Natural killer cell treated with Interleukin-12 subunit alpha and Interleukin-12 subunit beta and Interleukin-15 and Interleukin-18, amount 100 ng/mL, for 72 hours (primary cell): ENCODE data around the gene RBMS2. TPM values are rescaled to one million over a fixed set of nuclear protein-coding genes. Genes with fewer than 3 reads are reported as not detected.
"Not testable (repeated sequence)": the region's sequence is repeated elsewhere in the genome, so short reads cannot be mapped to it uniquely, and the experiment has no call there.

Experiments used
- ATAC-seq, 2 donors: fragments of 150-1000 bp; cut with Tn5 transposase in 1 of 2; sonication (Bioruptor Pico), chemical (Tn5 transposase) in 1 of 2; 2 replicates each; pipeline ENCODE4 v1.10.0; 2021
- DNase-seq: peaks from one replicate; pipeline ENCODE4 v3.0.0; 2022; ENCODE audit warnings: low spot score
- H3K27ac Mint-ChIP-seq, 2 donors: 1 replicate in 1 of 2; 2 replicates in 1 of 2; pipeline ENCODE4 v1.8.0; 2022; ENCODE audit warnings: mixed read lengths in 2 of 2, mild to moderate bottlenecking in 1 of 2, moderate library complexity in 1 of 2
- H3K27me3 Mint-ChIP-seq, 2 donors: 1 replicate in 1 of 2; 2 replicates in 1 of 2; pipeline ENCODE4 v1.8.0; 2022; ENCODE audit warnings: mixed read lengths in 2 of 2
- H3K36me3 Mint-ChIP-seq: one replicate; pipeline ENCODE4 v1.8.0; 2022; ENCODE audit warnings: mixed read lengths
- H3K4me1 Mint-ChIP-seq, 2 donors: 1 replicate in 1 of 2; 2 replicates in 1 of 2; pipeline ENCODE4 v1.8.0; 2022; ENCODE audit warnings: low read depth in 2 of 2, mixed read lengths in 2 of 2, mild to moderate bottlenecking in 1 of 2
- H3K4me3 Mint-ChIP-seq: one replicate; pipeline ENCODE4 v1.8.0; 2022; ENCODE audit warnings: mixed read lengths
- H3K9me3 Mint-ChIP-seq: 2 replicates; pipeline ENCODE4 v1.8.0; 2022; ENCODE audit warnings: mixed read lengths
- total RNA-seq, 2 donors: library from RNA; stranded (reverse); gene quantifications; one replicate each; pipeline ENCODE4 v1.2.3, GENCODE V29; 2022

The RBMS2 gene
- total RNA-seq, 2 donors from 2014 or later, result 1.5 to 2.9 TPM

DNA sequence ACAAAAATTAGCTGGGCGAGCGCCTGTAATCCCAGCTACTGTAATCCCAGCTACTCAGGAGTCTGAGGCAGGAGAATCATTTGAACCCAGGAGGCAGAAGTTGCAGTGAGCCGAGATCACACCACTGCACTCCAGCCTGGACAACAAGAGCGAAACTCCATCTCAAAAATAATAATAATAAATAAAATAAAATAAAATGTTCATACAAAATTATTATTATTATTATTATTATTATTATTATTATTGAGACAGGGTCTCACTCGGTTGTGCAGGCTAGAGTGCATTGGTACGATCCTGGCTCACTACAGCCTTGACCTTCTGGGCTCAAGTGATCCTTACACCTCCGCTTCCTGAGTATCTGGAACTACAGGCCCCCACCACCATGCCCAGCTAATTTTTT is 55.6 kb downstream of the RBMS2 start:
- H3K4me3 Mint-ChIP-seq, DNase-seq, H3K36me3 Mint-ChIP-seq, ATAC-seq, H3K9me3 Mint-ChIP-seq, H3K27ac Mint-ChIP-seq, H3K27me3 Mint-ChIP-seq: not testable (repeated sequence)
- H3K4me1 Mint-ChIP-seq, result peaks cover 17 to 19% of the 10 kb centered on the region in 2 donors

DNA sequence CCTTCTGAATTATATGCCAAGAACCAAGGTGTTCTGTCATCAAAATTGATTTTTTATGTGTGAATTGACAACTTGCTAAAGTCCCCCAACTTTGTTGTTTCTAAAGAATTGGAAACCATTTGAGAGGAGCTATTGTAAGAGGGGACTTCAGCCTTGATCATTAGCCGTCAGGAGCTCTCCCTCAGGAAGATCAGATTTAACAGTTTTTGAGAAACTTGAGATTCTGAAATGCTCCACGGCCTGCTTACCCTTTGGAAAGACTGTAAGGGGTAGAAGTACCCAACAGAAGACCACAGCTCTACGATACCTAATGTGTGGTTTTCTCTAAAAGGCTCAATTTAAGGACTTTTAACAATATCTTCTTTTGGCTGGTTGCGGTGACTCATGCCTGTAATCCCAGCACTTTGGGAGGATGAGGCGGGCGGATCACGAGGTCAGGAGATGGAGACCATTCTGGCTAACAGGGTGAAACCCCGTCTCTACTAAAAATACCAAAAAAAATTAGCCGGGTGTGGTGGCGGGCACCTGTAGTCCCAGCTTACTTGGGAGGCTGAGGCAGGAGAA is 57.4 kb downstream of the RBMS2 start:
- no peaks in the 10 kb centered on the region for H3K9me3 Mint-ChIP-seq
- ATAC-seq, result no peak
- no peaks in the 10 kb centered on the region for H3K36me3 Mint-ChIP-seq
- H3K27ac Mint-ChIP-seq, result no peak overlapping the region
- no peak overlapping the region for H3K4me3 Mint-ChIP-seq
- H3K27me3 Mint-ChIP-seq, result no peaks in the 10 kb centered on the region
- peaks cover 17% of the 10 kb centered on the region in 2 donors for H3K4me1 Mint-ChIP-seq
- DNase-seq, result no peak

DNA sequence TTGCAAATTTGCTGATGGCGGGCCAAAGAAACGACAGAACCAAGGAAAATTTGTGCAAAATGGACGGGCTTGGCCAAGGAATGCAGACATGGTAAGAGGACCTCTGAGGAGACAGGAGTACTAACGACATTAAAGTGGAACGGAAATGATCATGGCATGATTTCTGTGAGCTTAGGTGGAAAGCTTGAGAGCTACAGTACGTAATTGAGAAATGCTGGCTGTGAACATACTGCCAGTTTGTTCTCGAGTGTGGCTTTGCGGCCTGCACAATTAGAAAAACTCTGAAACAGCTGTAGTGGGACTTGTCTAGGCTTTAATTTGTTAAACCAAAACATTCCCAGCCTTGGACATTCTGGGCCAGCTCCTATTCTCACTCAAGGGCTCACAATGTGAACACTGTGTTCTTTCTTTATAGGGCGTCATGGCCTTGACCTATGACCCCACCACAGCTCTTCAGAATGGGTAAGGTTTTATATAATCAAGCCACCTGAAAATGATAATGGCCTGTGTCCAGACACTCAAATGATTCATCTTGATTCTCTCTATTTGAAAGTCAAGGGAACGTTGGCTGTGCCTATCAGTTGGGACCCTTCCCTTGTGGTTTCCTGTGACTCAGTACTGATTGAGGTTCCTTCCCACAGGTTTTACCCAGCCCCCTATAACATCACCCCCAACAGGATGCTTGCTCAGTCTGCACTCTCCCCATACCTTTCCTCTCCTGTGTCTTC is 60.0 kb downstream of the RBMS2 start:
- ATAC-seq, result peak; percentile 93 to 98
- H3K27me3 Mint-ChIP-seq, result no peaks in the 10 kb centered on the region
- DNase-seq, result peak; percentile 65
- no peaks in the 10 kb centered on the region for H3K36me3 Mint-ChIP-seq
- H3K4me1 Mint-ChIP-seq, result peaks cover 14 to 17% of the 10 kb centered on the region in 2 donors
- peak overlapping the region; percentile 66 for H3K4me3 Mint-ChIP-seq
- H3K27ac Mint-ChIP-seq, result peak overlapping the region; percentile 74 to 79
- no peaks in the 10 kb centered on the region for H3K9me3 Mint-ChIP-seq

DNA sequence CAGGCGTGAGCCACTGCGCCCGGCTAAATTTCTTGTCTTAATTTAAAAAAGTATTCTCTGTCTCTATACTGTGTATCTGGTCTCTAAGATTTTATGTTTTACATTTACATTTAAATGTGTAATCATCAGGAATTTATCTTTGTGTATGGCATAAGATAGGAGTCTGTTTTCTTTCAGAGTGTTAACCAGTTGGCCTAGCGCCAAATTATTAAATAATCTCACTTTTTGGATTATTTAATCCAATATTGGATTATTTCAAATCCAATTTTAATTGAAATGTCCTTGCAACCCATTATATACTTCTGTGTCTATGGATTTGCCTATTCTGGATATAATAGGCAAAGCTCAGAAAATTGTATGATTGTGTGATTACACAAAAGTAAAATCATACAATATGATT is 63.5 kb downstream of the RBMS2 start:
- H3K4me3 Mint-ChIP-seq, result no peak overlapping the region
- H3K27ac Mint-ChIP-seq, result no peak overlapping the region
- H3K36me3 Mint-ChIP-seq, result no peaks in the 10 kb centered on the region
- no peak for ATAC-seq
- no peaks in the 10 kb centered on the region for H3K27me3 Mint-ChIP-seq
- DNase-seq, result no peak
- H3K4me1 Mint-ChIP-seq, result peaks cover 14 to 17% of the 10 kb centered on the region in 2 donors
- no peaks in the 10 kb centered on the region for H3K9me3 Mint-ChIP-seq

DNA sequence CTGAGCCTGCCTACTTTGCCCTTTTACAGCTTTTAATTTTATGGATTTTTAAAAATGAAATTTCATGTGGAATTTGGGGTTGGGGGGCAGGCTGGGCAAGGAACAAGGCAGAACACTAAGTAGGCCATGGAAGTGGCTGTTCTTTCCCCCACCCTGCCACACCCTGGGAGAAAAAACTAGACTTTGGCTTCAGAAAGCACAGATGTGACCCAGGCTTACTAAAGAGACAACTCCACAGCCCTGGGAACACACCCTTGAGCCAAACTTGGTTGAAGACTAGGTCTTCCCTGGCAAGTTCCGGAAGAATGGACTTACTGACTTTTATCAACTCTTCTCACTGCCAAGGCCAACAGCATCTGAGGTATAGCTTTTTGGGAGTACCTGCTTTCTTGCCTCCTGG is 68.2 kb downstream of the RBMS2 start:
- Mint-ChIP-seq H3K27me3 (no peaks in the 10 kb centered on the region), H3K4me1 (peaks cover 0 to 7% of the 10 kb centered on the region in 2 donors), H3K4me3 (no peak overlapping the region), H3K36me3 (no peaks in the 10 kb centered on the region), H3K9me3 (no peaks in the 10 kb centered on the region), H3K27ac (no peak overlapping the region)
- no peak for DNase-seq
- no peak for ATAC-seq

DNA sequence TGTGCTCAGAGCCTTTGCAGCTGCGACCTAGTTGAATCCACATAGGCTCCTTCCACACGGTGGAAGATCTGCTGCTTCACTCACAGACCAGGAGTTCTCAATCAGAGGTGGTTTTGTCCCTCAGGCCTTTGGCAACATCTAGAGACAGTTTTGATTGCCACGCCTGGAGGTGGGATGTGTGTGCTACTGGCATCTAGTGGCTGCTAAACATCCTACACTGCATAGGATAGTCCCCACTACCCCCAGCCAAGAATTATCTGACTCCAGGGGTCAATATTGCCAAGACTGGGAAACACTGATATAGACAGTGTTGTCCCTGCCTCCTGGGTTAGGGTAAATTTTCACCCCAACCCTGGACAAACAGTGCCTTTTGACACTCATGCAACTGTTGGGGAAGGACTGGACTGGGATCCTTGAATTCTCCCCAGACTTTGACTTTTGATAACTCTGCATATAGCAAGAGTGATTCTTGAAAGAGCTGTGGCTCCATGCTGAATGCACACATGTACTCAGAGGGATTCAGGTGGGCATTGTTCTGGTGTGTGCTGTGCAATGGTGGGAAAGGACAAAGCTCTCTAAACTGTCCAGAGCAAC is 68.7 kb downstream of the RBMS2 start:
- ATAC-seq (peak; percentile 56 to 59), DNase-seq (no peak)

DNA sequence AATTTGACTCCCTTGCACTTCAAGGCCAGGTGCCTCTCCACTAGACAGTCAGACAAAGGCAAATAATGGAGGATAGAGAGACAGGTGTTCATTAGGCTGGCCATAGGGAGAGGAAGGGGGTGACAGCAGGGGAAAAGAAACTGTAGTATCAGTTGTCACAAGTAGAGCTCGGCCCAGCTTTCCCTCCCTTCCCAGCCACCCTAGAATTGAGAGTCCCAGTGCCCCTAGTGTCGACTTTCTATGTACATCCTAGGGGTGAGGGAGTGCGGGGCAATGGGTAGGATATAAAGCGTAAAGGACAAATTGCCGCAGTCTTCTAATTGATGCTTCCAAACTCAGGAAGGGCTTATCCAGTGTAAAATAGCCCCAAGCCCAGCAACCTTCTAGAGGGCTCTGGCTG is 69.5 kb downstream of the RBMS2 start:
- no peaks in the 10 kb centered on the region for H3K27me3 Mint-ChIP-seq
- ATAC-seq (no peak), DNase-seq (no peak)
- H3K27ac Mint-ChIP-seq, result no peak overlapping the region
- no peaks in the 10 kb centered on the region for H3K9me3 Mint-ChIP-seq
- no peaks in the 10 kb centered on the region for H3K36me3 Mint-ChIP-seq
- peaks cover 0 to 9% of the 10 kb centered on the region in 2 donors for H3K4me1 Mint-ChIP-seq
- no peak overlapping the region for H3K4me3 Mint-ChIP-seq

More for the DNA sequence above, 68.7 kb downstream of the RBMS2 start:
- Mint-ChIP-seq H3K36me3 (no peaks in the 10 kb centered on the region), H3K4me3 (no peak overlapping the region), H3K27ac (no peak overlapping the region), H3K27me3 (no peaks in the 10 kb centered on the region), H3K9me3 (no peaks in the 10 kb centered on the region), H3K4me1 (peaks cover 0 to 9% of the 10 kb centered on the region in 2 donors)

DNA sequence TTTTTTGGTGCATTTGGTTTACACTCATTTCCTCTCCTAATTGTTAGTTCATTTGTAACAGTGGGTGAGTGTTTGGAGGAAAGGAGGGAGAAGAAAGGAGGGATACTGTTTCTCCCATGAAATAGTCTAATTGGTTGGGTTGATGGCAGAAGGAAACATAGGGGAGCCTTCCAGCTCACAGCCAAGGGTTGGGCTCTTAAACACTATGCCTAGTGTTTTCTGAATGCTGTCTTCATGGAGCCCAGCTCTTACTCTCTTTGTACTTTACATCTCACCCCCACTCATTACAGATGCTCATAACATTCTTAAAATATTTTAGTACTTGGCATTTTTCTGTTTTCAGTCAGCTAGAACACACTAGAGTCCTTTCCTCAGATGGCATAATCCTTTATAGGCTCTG is 70.3 kb downstream of the RBMS2 start:
- no peak overlapping the region for H3K27ac Mint-ChIP-seq
- H3K9me3 Mint-ChIP-seq, result no peaks in the 10 kb centered on the region
- H3K27me3 Mint-ChIP-seq, result no peaks in the 10 kb centered on the region
- ATAC-seq, result no peak
- H3K36me3 Mint-ChIP-seq, result peaks cover under 1% of the 10 kb centered on the region
- H3K4me1 Mint-ChIP-seq, result peaks cover 0 to 10% of the 10 kb centered on the region in 2 donors
- H3K4me3 Mint-ChIP-seq, result no peak overlapping the region
- DNase-seq, result no peak

DNA sequence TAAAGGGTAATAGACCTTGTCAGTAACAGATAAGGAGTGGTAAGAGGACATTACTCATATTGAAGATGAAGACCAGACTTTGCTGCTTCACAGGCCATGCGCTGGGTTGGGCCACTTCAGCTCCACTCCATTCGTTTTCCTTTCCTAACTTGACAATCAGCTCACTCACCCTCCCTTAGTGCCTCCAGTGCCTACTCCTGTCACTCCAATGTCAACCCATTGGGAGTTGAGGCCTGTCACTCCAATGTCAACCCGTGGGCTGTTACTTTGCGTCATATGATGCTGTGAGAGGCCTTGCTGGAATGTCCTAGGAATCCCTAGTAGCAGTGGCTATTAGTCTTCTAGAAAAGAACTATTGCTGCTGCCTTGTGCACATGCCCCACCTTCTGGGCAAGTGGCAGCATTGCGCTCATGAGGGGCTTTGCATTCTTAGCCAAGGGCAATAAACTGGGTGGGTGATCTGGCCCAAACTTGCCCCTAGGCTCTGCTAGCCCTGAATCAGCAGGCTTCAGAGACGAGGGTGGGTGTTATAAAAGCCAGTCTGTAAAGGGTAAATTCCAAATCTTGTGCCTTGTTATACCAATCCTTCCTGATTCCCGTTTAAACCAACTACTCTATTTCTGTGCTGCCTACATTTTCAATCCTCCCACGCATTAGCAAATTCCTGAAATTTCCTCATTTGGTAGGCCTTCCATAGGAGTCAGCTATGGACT is 72.4 kb downstream of the RBMS2 start:
- Mint-ChIP-seq H3K27ac (peak overlapping the region in 1 of 2 donors; percentile 60), H3K4me1 (peaks cover 0 to 14% of the 10 kb centered on the region in 2 donors), H3K36me3 (peaks cover 13% of the 10 kb centered on the region), H3K4me3 (no peak overlapping the region), H3K9me3 (no peaks in the 10 kb centered on the region), H3K27me3 (no peaks in the 10 kb centered on the region)
- ATAC-seq (peak; percentile 59 to 72), DNase-seq (peak; percentile 70)

DNA sequence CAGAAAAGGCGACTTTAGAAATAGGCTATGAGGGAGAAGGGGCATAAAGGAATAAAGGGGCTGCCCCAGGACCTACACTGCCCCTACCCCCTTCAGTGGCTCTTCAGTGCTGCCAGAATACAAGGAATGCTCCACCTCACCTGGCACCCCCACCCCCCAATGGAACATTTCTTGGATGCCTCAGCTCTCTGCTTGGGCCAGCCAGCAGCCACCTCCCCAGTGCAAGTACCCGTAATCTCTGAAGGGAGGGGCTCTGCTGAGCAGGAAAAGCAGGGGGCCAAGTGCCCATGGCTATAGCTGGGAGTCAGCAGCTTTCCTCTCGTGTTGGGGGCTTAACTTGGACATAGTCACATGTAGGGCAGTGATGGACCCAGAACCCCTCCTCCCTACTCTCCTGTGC is 75.2 kb downstream of the RBMS2 start:
- Mint-ChIP-seq H3K4me3 (no peak overlapping the region), H3K4me1 (peaks cover 0 to 14% of the 10 kb centered on the region in 2 donors), H3K9me3 (no peaks in the 10 kb centered on the region), H3K27ac (peak overlapping the region; percentile 37 to 48), H3K27me3 (no peaks in the 10 kb centered on the region), H3K36me3 (peaks cover 24% of the 10 kb centered on the region)
- ATAC-seq (no peak), DNase-seq (no peak)

DNA sequence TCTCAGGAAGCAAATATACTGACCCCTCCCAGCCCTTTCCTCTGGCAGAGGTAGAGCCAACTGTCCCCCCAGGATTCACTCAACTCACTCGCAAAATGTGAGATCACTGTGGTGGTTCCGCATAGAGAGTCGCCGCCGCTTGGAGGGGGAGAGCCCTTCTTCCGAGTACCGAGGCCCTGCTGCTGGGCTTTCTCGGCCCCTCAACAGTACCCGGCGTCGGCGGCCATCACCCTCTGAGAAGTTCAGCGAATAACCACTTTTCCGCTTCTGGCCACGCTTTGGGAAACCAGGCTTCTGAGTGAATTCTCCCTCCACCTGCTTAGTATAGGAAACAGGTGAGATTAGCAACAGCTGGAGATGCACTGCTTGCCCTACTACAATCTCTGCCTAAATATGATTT is 77.4 kb downstream of the RBMS2 start:
- H3K9me3 Mint-ChIP-seq, result no peaks in the 10 kb centered on the region
- H3K27ac Mint-ChIP-seq, result no peak overlapping the region
- peaks cover 0 to 14% of the 10 kb centered on the region in 2 donors for H3K4me1 Mint-ChIP-seq
- no peak overlapping the region for H3K4me3 Mint-ChIP-seq
- ATAC-seq, result no peak
- H3K27me3 Mint-ChIP-seq, result no peaks in the 10 kb centered on the region
- DNase-seq, result no peak
- peaks cover 31% of the 10 kb centered on the region for H3K36me3 Mint-ChIP-seq

DNA sequence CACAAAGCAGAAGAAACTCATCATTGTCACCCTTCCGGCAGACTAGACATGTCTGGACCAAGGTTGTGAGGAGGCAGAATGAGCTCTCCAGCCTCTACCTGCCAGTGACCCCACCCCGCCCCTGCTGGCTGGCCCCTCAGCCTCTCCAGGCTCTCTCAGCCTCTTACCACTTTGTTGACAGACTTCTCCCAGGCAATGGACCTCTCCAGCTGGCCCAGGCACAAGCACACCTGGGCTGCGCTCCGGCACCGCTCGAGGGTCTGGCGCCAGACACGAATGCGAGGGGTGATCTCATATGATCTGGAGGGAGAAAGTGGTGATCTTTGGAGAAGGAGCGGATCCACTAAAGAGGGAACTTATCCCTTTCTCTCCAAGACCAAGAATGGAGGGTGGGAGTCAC is 78.2 kb downstream of the RBMS2 start:
- Mint-ChIP-seq H3K4me3 (no peak overlapping the region), H3K27ac (no peak overlapping the region), H3K4me1 (peaks cover 0 to 9% of the 10 kb centered on the region in 2 donors), H3K9me3 (no peaks in the 10 kb centered on the region), H3K27me3 (no peaks in the 10 kb centered on the region), H3K36me3 (peaks cover 37% of the 10 kb centered on the region)
- ATAC-seq (no peak), DNase-seq (no peak)

DNA sequence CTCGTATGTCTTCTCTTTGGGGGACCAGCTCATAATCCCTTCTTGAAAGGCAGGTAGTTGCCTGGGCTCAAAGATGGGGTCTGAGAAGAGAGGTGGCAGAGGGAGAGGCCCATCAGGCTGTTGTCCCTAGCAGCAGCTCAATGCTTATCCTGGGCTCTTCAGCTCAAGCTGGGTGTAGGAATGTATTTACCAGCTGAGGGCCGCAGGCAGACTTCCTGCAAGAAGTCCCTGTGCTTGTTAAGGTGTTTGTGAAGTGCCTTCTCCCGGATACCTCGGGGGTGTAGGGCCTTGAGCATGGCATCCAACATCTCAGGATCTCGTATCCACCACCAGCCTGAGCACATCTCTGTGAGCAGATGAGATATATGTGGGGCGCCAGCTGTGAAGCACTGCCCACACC is 79.1 kb downstream of the RBMS2 start:
- Mint-ChIP-seq H3K27me3 (no peaks in the 10 kb centered on the region), H3K4me3 (no peak overlapping the region), H3K9me3 (no peaks in the 10 kb centered on the region), H3K36me3 (peaks cover 40% of the 10 kb centered on the region), H3K27ac (peak overlapping the region in 1 of 2 donors; percentile 45), H3K4me1 (peaks cover 0 to 8% of the 10 kb centered on the region in 2 donors)
- DNase-seq, result no peak
- no peak for ATAC-seq

DNA sequence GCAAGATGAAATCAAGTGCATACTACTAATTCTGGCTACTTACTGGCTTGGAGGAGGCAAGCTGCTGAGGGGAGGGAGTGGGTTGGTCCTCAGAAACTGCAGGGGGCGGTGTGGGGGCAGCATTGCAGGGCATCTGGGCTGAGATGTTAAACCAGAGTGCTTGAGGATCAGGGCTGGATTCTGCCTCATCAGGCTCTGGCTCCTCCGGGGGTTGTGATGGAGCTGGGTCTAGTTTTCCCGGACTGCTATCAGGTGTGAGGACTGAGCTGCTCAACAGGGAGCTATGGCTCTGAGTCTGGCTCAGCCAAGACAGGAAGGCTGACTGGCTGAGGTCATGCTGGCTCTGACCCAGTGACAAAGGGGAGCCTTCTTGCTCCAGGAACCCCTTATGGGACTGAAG is 79.9 kb downstream of the RBMS2 start:
- Mint-ChIP-seq H3K36me3 (peaks cover 47% of the 10 kb centered on the region), H3K4me1 (peaks cover 0 to 8% of the 10 kb centered on the region in 2 donors), H3K27ac (peak overlapping the region in 1 of 2 donors; percentile 45)

More for the DNA sequence above, 79.9 kb downstream of the RBMS2 start:
- H3K4me3 Mint-ChIP-seq, result no peak overlapping the region
- ATAC-seq (peak; percentile 36 to 38), DNase-seq (no peak)
- no peaks in the 10 kb centered on the region for H3K9me3 Mint-ChIP-seq
- H3K27me3 Mint-ChIP-seq, result no peaks in the 10 kb centered on the region
